HG02759 (cell line): Measurements from ENCODE around the gene PRKCQ.
"Not testable (repeated sequence)": the region's sequence is repeated elsewhere in the genome, so short reads cannot be mapped to it uniquely, and the experiment has no call there.

Source experiments
- ATAC-seq: cut with Tn5 transposase; IDR thresholded peaks from one replicate; pipeline ENCODE4 v1.9.1; 2021; ENCODE audit warnings: mild to moderate bottlenecking, moderate library complexity; ENCODE audit not compliant: unreplicated experiment

Gene PRKCQ

DNA sequence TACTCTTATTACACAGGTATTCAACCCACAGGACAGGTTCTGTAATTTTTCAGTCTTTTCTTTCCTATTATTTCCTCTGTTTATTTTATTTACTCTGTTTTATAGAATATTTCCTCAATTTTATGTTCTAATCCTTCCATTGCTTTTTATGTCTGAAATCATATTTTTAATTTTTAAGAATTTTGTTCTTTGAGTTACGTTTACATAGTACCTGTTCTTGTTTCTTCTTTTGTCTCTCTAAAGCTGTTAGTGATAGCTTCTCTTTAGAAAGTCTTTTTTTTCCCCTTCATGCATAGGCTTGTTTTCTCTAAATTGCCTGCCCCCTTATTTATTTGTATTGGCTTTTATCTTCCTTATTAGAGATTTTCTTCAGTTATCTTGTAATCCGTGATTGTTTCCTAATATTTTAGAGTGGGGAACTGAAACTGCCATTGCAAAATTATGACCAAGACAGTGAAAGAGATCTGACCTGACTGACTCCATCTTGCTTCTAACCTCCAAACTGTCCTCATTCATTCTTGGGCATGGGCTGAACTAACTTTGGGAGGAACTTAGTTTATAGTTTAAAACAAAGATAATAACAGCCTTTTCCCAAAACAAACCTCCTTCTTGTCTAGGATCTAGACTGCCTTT lies 189.7 kb downstream of the PRKCQ start:
- ATAC-seq: no peak

DNA sequence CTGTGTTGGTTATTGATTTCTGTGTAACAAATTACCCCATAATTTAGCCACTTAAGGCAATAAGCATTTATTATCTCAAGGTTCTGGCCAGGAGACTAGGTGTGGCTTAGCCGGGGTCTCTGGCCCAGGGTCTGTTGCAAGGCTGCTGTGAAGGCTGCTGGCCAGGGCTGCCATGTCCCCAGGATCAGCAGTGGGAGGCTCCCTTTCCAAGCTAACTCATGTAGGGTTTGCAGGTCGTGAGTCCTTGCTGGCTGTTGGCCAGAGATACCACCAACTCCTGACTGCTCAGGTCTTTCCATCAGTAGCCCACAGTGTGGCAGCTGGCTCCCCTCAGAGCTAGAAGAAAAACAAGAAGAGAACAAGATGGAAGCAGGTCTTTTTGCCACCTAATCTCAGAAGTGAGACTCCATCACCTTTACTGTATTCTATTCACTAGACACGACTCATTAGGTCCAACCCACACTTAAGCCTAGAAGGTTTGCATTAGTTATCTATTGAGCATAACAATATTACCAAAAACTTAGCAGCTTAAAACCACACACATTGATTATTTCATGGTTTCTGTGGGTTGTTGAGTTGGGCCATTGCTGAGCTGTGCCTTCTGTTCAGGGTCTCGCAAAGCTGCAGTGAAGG lies 191.7 kb downstream of the PRKCQ start:
- no peak for ATAC-seq

DNA sequence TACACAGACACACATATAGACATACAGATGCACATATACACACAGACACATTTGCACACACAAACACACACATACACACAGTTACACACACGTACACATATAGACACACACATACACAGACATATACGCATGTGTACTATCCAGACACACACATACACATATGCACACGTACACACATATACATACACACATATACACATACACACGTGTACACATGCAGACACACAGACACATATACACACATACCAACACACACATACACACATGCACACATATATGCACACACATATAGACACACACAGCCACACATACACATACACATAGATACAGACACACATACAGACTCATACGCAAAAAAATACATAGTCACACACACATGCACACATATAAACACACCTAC lies 193.1 kb downstream of the PRKCQ start:
- ATAC-seq: no peak

DNA sequence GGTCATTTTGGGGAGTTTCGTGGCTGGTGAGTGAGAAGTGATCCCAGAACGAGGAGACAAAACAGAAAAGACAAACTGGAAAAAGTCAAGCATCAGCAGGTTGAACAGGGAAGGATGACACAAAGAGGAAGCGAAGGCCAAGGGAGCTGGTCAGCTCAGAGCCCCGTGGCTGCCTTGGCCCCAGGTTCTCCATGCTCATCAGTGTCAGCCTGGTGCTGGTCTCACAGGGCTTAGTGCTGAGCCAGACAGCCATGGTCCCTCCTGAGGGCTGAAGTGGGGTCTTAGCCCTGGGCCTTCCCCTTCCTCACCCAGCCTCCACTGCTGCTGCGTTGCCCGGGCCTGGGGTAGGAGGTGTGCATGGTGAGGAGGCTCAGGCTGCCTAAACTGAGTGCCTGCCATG lies 193.7 kb downstream of the PRKCQ start:
- no peak for ATAC-seq

DNA sequence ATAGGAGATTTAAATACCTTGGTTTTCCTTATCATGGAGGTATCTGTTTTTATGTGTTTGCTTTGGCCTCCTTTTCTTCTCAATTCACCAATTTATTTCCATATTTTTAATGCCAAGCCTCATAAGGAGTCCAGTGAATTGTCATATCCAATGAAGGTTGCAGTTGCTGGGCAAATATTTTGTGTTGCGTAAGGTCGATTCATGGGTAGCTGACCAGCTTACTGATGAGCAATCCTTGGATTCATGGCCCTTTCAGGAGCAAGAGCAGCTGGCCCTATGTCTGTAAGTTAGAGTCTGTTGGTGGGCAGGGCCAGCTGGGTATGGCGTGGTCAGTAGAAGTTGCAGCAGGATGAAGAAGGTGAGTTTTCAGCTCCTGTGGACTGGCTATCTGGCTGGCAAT lies 194.4 kb downstream of the PRKCQ start:
- ATAC-seq: no peak

DNA sequence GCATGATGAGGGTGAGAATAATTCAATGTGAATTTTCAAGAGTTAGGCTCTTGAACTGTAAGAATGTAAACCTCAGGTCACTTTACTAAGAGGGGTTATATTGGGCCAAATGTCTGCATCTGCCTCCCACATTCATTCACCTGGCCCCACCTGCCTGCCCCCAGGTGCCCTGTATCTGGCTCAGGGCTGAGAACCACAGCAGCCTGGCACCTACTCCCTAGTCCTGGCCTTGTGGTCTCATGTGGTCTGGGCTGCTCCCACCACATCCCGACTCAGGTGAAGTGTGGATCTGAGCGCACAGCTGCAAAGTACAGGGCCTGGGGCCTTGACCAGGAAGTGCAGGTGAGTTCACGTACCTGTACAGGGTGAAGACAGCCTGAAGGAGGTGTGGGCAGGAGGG lies 195.2 kb downstream of the PRKCQ start:
- ATAC-seq: no peak

DNA sequence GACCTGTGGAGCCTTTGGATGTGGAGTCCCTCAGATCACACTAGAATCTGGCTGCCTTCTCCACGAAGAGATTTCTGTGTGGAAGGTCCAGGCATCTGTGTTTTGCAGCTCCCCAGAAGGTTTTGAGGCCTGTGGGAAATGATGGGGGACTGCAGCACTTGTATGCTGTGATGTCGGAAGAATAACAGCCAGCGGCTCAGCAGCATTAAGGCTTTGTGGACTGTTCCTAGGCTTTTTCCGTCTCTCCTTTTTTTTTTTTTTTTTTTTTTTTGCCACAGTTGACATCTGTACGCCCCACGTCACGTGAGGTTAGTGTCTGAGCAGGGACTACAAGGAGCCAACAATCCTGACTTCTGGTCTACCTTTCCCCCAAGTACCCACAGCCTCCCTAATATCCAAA lies 196.0 kb downstream of the PRKCQ start:
- ATAC-seq: no peak

DNA sequence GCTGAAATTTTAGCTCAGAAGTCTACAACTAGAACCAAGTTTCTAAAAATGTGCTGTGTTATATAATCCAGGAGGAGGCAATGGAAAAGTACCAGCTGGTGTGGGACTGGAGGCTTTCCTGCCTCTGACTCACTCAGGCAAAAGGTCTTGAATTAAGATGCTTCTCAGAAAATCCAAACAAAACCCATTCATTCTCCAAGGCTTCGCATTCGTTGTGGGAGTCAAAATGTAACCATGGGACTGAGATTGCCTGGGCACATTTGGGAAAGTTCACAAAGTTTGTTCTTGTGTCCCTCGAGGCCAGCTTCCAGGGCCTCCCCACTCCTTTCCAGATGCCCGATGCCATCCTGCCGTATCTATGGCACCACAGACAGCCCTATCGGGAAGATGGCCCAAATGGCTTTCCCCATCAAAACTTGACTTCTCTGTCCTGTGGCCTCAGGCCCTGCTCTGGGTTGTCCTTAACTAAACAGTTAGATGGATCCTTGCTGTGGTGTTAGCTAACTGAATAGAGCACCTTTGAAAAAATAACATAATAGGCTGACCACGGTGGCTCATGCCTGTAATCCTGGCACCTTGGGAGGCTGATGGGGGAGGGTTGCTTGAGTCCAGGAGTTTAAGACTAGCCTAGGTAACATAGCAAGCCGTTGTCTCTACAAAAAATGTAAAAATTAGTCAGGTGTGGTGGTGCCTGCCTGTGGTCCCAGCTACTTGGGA lies 196.8 kb downstream of the PRKCQ start:
- ATAC-seq: no peak

DNA sequence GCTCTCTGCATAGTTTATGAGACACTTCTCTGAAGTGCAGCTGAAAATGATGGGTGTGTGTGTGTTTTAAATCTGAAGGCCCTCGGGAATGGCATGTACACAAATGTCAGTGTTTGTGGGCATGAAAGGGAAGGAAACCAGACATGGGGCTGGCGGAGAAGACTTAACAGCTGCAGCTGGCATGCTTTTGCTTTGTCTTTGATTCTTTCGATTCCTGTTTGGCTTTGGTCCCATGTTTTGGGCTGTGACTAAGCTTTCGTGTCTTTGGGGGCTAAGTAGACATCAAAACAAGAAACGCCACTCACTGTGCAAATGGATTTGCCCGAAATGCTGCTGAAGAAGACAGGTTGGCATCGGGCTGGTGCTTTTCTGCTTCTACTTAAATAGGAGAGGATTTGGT lies 198.0 kb downstream of the PRKCQ start:
- peak; percentile 76 for ATAC-seq

DNA sequence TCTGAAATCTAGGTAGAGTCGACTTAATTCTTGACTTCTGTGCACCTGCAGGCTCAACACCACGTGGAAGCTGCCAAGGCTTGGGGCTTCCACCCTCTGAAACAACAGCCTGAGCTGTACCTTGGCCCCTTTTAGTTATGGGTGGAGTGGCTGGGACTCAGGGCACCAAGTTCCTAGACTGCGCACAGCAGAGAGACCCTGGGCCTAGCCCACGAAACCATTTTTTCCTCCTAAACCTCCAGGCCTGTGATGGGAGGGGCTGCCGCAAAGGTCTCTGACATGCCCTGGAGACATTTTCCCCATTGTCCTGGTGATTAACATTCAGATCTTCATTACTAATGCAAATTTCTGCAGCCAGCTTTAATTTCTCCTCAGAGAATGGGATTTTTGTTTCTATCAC lies 199.6 kb downstream of the PRKCQ start:
- not testable (repeated sequence) for ATAC-seq

DNA sequence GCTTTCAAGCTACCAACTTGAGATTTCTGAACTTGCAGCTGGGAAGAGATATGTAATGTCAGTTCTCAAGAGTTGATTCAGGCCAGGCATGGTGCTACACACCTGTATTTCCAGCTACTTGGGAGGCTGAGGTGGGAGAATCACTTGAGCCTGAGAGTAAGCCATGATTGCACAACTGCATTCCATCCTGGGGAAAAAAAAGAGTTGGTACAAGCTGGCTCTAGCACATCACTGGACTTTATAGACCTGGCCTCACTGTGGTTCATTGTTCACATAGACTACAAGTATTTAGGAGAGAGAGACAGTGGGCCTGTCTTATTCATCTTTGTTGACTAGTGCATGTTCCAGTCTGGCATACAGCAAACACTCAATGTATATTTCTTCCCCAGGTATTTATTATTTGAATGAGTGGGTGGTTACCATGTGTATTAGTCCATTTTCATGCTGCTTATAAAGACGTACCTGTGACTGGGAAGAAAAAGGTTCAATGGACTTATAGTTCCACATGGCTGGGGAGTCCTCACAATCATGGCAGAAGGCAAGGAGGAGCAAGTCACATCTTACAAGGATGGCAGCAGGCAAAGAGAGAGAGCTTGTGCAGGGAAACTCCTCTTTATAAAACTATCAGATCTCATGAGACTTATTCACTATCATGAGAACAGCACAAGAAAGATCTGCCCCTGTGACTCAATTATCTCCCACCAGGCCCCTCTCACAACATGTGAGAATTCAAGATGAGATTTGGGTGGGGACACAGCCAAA lies 200.9 kb downstream of the PRKCQ start:
- ATAC-seq: no peak
